Thoracic aorta (tissue), 2 donors: ENCODE data around the gene RPN1. TPM values are rescaled to one million over a fixed set of nuclear protein-coding genes. Genes with fewer than 3 reads are reported as not detected.

Experiments used
- ATAC-seq: fragments of 150-250 bp; one replicate; pipeline ENCODE4 v1.8.0; 2017; ENCODE audit warnings: low read depth; ENCODE audit not compliant: insufficient number of reproducible peaks, low FRiP score
- DNase-seq: peaks from one replicate; pipeline ENCODE4 v3.0.0-alpha.2; 2020; ENCODE audit warnings: low spot score
- H3K27ac ChIP-seq, 2 donors: fragments of 200-600 bp; sonication (generic); 1 replicate in 1 of 2; 2 replicates in 1 of 2; pipeline ENCODE4 v1.5.1; 2016; ENCODE audit warnings: mild to moderate bottlenecking in 2 of 2, moderate library complexity in 2 of 2
- H3K27me3 ChIP-seq: fragments of 200-600 bp; sonication (generic); replicated peaks from 2 replicates; pipeline ENCODE4 v1.6.0; 2016; ENCODE audit warnings: mild to moderate bottlenecking; ENCODE audit not compliant: insufficient read depth
- H3K36me3 ChIP-seq: fragments of 200-600 bp; sonication (generic); one replicate; pipeline ENCODE4 v1.5.1; 2016
- H3K4me1 ChIP-seq, 2 donors: fragments of 200-600 bp; sonication (generic); 1 replicate in 1 of 2; 2 replicates in 1 of 2; pipeline versions ENCODE4 v1.5.1 to v1.6.0; 2016; ENCODE audit warnings: low read depth in 2 of 2, mild to moderate bottlenecking in 1 of 2; ENCODE audit not compliant: control insufficient read depth in 1 of 2
- H3K4me3 ChIP-seq: fragments of 200-600 bp; sonication (generic); 2 replicates; pipeline ENCODE4 v1.5.1; 2016; ENCODE audit warnings: mild to moderate bottlenecking
- H3K9me3 ChIP-seq: fragments of 200-600 bp; sonication (generic); 2 replicates; pipeline ENCODE4 v1.5.1; 2016
- CTCF ChIP-seq: fragments of 200-600 bp; sonication (generic); IDR thresholded peaks from one replicate; pipeline ENCODE4 v1.5.1; 2019; ENCODE audit warnings: antibody characterized with exemption
- total RNA-seq, 2 donors: library from RNA; depleted of rRNA; stranded (reverse); fragments of >200 nt; gene quantifications; one replicate each; pipeline versions ENCODE4 v1.1.0 to v1.2.3, GENCODE V29; 2016

The RPN1 gene
- total RNA-seq, 2 donors from 2014 or later: 202 to 227 TPM

GRCh38 chr3:128576290-128576689, 74.3 kb downstream of the RPN1 start:
- Histone ChIP-seq H3K9me3 (no peaks in the 10 kb centered on the region), H3K4me1 (no peaks in the 10 kb centered on the region), H3K27me3 (no peaks in the 10 kb centered on the region), H3K36me3 (no peaks in the 10 kb centered on the region), H3K4me3 (no peak overlapping the region), H3K27ac (no peak overlapping the region)
- DNase-seq (no peak), ATAC-seq (no peak)
- no peak for TF ChIP-seq CTCF

DNA sequence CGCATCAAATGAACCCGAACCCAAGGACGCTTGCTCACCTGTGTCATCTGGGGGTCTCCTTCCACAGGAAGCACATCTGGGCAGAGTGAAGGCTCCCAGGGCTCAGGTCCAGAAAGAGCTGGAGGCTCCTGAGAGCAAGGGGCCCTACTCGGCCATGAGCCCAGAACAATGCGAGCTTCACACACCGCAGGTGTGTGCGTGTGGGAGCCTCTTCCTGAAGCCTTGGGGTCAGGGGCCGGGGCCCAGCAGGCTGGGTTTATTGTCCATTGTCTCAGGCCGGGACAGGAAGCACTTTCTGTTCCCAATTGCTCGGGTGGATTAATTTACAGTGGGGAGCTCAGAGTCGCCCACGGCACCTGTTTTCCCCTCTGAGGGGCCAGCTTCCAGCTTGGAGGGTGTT, 74.8 kb downstream of the RPN1 start:
- H3K9me3 ChIP-seq: no peaks in the 10 kb centered on the region
- H3K27ac ChIP-seq: no peak overlapping the region
- H3K36me3 ChIP-seq: no peaks in the 10 kb centered on the region
- ATAC-seq: no peak
- no peak overlapping the region for H3K4me3 ChIP-seq
- no peak for DNase-seq
- no peaks in the 10 kb centered on the region for H3K4me1 ChIP-seq
- H3K27me3 ChIP-seq: no peaks in the 10 kb centered on the region
- no peak for TF ChIP-seq CTCF

GRCh38 chr3:128573707-128574162, 76.9 kb downstream of the RPN1 start:
- Histone ChIP-seq H3K27ac (no peak overlapping the region), H3K9me3 (no peaks in the 10 kb centered on the region), H3K27me3 (no peaks in the 10 kb centered on the region), H3K4me3 (no peak overlapping the region), H3K4me1 (no peaks in the 10 kb centered on the region), H3K36me3 (no peaks in the 10 kb centered on the region)
- DNase-seq (no peak), ATAC-seq (no peak)
- no peak for TF ChIP-seq CTCF

- DNase-seq (no peak), ATAC-seq (no peak)
- Histone ChIP-seq H3K4me3 (no peak overlapping the region), H3K4me1 (no peaks in the 10 kb centered on the region), H3K27me3 (no peaks in the 10 kb centered on the region), H3K36me3 (no peaks in the 10 kb centered on the region), H3K9me3 (no peaks in the 10 kb centered on the region), H3K27ac (no peak overlapping the region)
- no peak for TF ChIP-seq CTCF
These were observed 77.5 kb downstream of the RPN1 start for GRCh38 chr3:128573160-128573559.

DNA sequence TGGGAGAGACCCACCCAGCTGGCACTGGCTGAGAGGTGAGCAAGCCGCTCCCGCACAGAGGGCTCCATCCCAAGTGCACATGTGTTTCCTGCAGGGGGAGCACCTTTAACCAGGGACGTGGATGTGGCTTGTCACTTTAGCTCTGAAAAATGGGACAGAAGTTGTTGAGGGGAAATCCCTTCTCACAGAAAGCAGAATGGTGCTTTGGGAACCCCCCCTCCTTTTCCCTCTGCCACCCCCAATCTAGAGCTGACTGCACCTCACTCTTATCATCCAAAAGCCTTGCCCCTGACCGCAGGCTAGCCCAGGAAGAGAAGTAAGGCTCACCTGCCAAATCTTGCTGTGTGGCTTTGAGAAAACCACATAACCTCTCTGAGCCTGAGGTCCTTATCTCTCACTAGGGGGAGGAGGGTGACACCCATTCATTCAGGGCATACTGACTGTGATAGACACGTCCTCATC, 77.9 kb downstream of the RPN1 start:
- Histone ChIP-seq H3K9me3 (no peaks in the 10 kb centered on the region), H3K27me3 (no peaks in the 10 kb centered on the region), H3K27ac (no peak overlapping the region), H3K4me3 (no peak overlapping the region), H3K4me1 (no peaks in the 10 kb centered on the region), H3K36me3 (no peaks in the 10 kb centered on the region)
- ATAC-seq: no peak
- no peak for TF ChIP-seq CTCF
- DNase-seq: no peak
